ENCODE measurements around the gene GARIN5B.

- TF ChIP-seq POLR2A (IDR thresholded peaks at IDR 0.05; ENCODE audit: low read length) (no peak), RAD21 (conservative IDR thresholded peaks at IDR 0.05 in 1 of 2, IDR thresholded peaks at IDR 0.05 in 1 of 2) (no peak)
- TF ChIP-seq, protein P1, sequence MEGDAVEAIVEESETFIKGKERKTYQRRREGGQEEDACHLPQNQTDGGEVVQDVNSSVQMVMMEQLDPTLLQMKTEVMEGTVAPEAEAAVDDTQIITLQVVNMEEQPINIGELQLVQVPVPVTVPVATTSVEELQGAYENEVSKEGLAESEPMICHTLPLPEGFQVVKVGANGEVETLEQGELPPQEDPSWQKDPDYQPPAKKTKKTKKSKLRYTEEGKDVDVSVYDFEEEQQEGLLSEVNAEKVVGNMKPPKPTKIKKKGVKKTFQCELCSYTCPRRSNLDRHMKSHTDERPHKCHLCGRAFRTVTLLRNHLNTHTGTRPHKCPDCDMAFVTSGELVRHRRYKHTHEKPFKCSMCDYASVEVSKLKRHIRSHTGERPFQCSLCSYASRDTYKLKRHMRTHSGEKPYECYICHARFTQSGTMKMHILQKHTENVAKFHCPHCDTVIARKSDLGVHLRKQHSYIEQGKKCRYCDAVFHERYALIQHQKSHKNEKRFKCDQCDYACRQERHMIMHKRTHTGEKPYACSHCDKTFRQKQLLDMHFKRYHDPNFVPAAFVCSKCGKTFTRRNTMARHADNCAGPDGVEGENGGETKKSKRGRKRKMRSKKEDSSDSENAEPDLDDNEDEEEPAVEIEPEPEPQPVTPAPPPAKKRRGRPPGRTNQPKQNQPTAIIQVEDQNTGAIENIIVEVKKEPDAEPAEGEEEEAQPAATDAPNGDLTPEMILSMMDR (IDR thresholded peaks at IDR 0.05) = no peak
Observed at GRCh38 chr19:55310498-55310897, 52.6 kb downstream of the GARIN5B start.

Measured in A549 (cell line).